Measurements from ENCODE around the gene FAM156A.
"Not testable (repeated sequence)": the region's sequence is repeated elsewhere in the genome, so short reads cannot be mapped to it uniquely, and the experiment has no call there.

DNA sequence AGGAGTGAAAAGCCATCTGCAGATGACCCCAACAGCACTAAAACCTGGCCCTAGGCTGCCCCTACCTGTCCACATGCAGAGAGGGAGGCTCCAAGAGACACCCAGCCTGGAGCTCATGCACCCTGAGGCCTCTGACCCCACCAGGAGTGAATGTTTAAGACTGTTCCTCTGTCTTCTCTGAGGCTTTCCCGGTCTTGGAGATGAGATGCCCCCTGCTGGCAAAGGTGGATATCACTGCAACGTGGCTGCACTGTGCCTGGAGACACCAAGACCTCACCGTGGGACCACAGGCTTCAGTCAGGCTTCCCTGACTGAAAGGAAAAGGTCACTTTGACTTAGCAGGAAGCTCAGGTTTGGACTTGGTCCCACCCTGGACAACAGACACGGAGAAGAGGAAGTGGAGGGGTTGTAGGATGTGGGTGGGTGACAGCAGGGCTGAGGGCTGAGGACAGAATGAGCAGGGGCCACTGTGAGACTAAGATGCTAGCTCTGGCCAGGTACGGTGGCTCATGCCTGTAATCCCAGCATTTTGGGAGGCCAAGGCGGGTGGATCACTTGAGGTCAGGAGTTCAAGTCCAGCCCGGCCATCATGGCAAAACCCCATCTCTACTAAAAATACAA, 31.8 kb upstream of the FAM156A start:
- TF ChIP-seq, protein P1, sequence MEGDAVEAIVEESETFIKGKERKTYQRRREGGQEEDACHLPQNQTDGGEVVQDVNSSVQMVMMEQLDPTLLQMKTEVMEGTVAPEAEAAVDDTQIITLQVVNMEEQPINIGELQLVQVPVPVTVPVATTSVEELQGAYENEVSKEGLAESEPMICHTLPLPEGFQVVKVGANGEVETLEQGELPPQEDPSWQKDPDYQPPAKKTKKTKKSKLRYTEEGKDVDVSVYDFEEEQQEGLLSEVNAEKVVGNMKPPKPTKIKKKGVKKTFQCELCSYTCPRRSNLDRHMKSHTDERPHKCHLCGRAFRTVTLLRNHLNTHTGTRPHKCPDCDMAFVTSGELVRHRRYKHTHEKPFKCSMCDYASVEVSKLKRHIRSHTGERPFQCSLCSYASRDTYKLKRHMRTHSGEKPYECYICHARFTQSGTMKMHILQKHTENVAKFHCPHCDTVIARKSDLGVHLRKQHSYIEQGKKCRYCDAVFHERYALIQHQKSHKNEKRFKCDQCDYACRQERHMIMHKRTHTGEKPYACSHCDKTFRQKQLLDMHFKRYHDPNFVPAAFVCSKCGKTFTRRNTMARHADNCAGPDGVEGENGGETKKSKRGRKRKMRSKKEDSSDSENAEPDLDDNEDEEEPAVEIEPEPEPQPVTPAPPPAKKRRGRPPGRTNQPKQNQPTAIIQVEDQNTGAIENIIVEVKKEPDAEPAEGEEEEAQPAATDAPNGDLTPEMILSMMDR (IDR thresholded peaks at IDR 0.05), result peak; percentile 59
- TF ChIP-seq EZH2 (IDR thresholded peaks at IDR 0.05), result not testable (repeated sequence)

All from neural progenitor cell (in vitro differentiated cells).